Omental fat pad (tissue), 4 donors: ENCODE results near the gene PDE3B. TPM values are rescaled to one million over a fixed set of nuclear protein-coding genes. Genes with fewer than 3 reads are reported as not detected.

Source experiments
- ATAC-seq: fragments of 150-250 bp; one replicate; pipeline ENCODE4 v1.9.1; 2016; ENCODE audit warnings: mild to moderate bottlenecking, moderate library complexity; ENCODE audit not compliant: low FRiP score
- DNase-seq: peaks from one replicate; pipeline ENCODE4 v3.0.0-alpha.2; 2019; ENCODE audit warnings: low spot score
- total RNA-seq, 4 donors: library from RNA; depleted of rRNA; stranded (reverse); fragments of >200 nt; gene quantifications; one replicate each; pipeline ENCODE4 v1.1.0, GENCODE V29; 2016
- TF ChIP-seq, protein P1 (sequence below), 3 donors: fragments of 450-650 bp; IDR thresholded peaks; one replicate each; pipeline ENCODE4 v1.5.1; 2016 to 2017; ENCODE audit warnings: antibody characterized with exemption in 3 of 3, mild to moderate bottlenecking in 3 of 3, moderate library complexity in 2 of 3

PDE3B gene
- total RNA-seq, 4 donors from 2014 or later: 83.7 to 194 (median 94.5) TPM

DNA sequence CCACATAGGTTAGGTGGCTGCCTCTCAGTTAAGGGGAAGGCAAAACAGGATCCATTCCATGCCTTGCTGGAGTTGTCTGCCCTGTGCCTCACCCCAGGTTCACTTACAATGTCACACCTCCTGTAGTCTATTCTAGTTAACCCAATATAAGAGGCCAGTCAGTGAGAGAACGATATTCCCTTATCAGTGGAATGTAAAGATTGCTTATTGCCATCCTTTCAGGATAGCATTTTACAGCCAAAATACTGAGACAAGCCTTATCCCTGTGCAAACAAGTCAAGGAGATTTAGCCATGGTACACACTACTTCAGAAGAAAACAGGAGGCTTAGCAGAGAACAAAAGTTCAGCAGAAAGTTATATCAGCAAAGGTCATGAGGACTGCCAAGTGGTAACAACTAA, 242.9 kb downstream of the PDE3B start:
- TF ChIP-seq, protein P1, sequence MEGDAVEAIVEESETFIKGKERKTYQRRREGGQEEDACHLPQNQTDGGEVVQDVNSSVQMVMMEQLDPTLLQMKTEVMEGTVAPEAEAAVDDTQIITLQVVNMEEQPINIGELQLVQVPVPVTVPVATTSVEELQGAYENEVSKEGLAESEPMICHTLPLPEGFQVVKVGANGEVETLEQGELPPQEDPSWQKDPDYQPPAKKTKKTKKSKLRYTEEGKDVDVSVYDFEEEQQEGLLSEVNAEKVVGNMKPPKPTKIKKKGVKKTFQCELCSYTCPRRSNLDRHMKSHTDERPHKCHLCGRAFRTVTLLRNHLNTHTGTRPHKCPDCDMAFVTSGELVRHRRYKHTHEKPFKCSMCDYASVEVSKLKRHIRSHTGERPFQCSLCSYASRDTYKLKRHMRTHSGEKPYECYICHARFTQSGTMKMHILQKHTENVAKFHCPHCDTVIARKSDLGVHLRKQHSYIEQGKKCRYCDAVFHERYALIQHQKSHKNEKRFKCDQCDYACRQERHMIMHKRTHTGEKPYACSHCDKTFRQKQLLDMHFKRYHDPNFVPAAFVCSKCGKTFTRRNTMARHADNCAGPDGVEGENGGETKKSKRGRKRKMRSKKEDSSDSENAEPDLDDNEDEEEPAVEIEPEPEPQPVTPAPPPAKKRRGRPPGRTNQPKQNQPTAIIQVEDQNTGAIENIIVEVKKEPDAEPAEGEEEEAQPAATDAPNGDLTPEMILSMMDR (IDR thresholded peaks at IDR 0.05): no peak
- ATAC-seq: no peak
- DNase-seq: no peak

DNA sequence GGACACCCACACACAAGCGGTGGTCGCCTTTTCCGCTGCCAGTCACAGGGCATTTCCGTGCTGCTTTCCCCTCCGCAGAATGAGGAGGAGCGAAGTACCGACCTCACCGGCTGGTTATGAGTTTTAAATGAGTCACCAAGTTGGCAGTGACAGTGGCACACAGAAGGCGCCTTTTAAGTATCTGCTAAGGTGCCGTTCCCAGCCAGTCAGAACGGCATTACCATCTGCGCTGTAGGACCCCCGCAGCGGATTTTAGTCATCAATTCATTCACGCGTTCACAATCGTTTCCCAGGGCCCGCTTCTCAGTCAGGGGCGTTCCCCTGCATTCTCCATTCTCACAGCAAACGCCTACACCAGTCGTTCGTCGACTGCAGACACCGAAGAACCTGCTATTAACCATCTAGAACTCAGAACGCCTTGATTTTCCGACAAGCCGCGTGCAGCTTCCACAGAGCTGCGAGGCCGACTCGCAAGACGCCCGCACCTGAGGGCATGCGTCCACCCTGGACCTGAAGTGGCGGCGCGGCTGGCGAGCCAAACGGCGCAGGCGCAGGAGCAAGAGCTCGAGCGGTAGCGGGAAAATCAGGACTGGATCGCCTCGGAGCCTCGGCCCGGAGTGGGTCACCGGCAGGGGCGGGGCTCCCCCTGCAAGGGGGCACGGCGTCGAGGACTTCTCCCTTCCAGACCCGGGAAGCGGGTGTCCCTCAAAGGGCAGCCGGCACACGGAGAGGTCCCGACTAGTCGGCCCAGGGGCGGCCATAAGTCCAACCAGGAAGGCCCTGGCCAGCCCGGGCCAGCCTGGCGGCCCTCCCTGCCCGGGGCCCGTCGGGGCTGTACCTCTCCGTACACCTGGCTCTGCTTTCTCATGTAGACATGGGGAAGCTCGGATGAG, 247.8 kb downstream of the PDE3B start:
- peak; percentile 39 for DNase-seq
- peak; percentile 92 for ATAC-seq
- TF ChIP-seq, protein P1 (IDR thresholded peaks at IDR 0.05): no peak

DNA sequence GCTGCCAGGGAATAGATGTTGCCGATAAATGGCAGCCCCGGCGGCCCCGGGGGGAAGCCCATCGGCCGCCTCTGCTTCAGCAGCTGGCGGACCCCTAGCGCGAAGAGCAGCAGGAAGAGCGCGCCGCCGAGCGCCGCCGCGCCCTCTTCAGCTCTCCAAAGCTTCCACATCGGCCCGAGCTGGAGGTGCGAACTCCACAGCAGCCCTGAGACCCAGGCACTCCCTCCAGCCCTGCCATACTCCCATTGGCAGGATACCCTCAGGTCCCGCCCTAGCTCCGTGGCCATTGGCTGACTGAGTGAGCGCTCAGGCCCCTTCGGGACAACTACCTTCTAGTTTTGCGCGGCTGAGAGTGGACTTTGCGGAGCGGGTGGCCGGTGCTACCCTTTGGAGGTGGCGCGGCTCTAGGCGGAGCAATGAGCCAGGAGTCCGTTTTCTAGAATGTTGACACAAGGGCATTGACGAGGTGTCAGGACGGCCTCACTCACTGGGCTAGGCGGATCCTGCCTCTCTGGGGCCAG, 248.5 kb downstream of the PDE3B start, which contains the start of gene CYP2R1:
CYP2R1 (minus strand) TSS at position 196 of the 521 bp plus-strand sequence; CDS start at position 170, 26 bp downstream.
- peak; percentile 85 for DNase-seq
- ATAC-seq: peak; percentile 98
- TF ChIP-seq, protein P1 (IDR thresholded peaks at IDR 0.05): no peak

DNA sequence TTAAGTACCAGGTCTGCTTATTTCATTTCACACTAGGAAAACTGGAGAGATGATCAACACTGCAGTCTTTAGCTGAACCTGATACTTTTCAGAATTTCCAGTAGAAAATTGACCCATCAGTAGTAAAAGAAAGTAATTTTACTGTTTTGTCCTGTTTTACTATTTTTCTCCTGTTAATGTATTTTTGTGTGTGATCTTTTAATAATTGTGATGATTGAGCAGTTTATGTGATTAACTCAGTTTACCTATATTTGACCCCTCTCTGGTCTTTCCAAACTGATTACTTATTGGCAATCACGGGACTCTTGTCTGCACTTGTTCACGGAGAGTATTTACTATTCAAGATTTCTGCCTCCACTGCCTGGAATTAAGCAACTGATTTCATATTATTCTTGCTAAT, 249.0 kb downstream of the PDE3B start:
- TF ChIP-seq, protein P1 (IDR thresholded peaks at IDR 0.05): no peak
- DNase-seq: no peak
- no peak for ATAC-seq

DNA sequence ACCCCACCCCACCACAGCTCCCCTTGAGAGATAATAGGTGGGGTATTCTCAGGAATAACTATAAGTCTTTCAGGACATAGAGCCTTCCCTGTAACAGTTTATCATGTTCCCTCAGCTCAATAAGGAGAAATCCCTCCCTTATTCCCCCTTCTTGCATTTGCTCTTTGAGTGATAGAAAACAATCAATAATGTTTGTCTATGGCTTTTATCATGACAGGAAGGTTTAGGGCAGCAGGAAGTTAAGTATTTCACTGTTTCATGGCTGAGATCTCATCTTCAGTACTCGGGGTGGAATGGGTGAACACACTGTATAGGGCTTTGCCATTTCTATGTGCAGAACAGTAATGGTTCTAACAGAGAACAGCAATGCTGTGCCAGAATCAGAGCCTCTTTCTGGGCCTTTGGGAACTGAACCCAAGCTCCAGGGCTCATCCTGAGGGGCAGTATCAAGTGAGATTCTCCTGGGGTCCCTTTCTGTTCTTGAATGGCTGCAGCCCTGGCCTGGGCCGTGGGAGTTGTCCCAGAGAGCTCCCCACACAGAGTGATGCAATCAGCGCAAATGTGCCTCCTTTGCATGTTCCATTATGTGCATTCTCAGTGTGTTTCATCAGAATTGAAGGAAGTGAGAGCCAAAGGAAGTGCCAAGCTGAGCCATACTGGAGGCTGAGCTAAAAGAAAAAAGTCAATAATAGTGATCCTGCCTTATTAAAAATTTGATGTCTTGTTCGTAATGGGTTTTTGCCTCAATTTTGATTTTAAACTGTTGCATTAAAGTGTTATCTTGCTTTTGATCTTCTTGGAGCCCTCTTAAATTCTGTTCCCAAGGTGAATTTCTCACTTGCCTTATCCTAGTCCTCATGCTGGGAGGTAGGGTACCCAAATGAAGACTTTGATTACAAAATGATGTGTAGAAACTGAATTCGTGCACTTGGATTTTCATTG, 251.3 kb downstream of the PDE3B start:
- TF ChIP-seq, protein P1 (IDR thresholded peaks at IDR 0.05): no peak
- DNase-seq (peak; percentile 49), ATAC-seq (no peak)

DNA sequence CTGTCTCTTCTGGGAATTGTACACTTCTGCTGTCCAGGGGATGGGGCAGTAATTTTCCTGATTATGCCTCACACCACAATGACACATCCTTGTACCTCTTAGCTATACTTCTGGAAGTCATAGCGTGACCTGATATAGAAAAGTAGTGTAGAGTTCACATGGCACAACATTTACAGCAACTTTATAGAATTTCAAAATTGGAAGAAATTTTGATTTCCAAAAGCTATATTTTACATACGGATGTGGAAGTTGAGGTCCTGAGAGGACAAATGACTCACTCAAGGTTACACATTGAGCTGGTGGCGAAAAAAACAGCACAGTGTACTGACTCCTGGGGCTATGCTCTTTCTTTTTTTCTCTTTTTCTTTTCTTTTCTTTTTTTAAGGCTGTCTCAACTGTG, 254.8 kb downstream of the PDE3B start:
- no peak for DNase-seq
- TF ChIP-seq, protein P1 (IDR thresholded peaks at IDR 0.05): no peak
- no peak for ATAC-seq
